CD4-positive, alpha-beta T cell treated with Interleukin-6 for 4 hours (primary cell): ENCODE results near the gene MEGF6.

Source experiments
- DNase-seq: peaks from one replicate; pipeline ENCODE4 v3.0.0-alpha.2; 2020; ENCODE audit warnings: mixed read lengths

Gene MEGF6

DNA sequence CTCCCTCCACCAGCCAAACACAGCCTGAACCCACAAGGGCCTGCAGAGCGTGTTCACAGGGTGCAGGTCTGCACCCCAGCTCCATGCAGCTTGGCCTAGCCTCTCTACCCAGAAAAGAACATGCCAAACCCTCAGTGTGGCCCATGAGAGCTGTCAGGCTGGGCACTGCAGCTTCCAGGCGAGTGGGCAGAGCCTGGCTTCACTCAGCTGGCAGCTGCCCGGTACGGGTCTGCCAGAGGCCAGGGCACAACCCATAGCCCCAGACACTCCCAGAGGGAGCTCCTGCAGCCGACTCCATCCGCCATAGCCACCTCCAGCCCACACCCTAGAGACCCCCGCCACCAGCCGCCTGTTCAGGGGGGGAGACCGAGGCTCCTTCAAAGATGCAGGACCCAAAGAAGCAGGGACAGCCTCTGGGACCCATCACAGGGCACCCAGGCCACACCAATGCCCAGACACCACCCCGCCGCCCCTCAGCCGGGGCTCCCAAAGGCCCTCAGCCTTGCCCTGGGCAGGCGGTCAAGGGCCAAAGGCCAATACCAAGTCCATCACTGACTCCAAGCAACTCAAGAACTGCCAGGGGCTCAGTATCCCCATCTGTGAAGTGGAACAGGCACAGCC is 42.4 kb downstream of the MEGF6 start:
- DNase-seq = no peak

DNA sequence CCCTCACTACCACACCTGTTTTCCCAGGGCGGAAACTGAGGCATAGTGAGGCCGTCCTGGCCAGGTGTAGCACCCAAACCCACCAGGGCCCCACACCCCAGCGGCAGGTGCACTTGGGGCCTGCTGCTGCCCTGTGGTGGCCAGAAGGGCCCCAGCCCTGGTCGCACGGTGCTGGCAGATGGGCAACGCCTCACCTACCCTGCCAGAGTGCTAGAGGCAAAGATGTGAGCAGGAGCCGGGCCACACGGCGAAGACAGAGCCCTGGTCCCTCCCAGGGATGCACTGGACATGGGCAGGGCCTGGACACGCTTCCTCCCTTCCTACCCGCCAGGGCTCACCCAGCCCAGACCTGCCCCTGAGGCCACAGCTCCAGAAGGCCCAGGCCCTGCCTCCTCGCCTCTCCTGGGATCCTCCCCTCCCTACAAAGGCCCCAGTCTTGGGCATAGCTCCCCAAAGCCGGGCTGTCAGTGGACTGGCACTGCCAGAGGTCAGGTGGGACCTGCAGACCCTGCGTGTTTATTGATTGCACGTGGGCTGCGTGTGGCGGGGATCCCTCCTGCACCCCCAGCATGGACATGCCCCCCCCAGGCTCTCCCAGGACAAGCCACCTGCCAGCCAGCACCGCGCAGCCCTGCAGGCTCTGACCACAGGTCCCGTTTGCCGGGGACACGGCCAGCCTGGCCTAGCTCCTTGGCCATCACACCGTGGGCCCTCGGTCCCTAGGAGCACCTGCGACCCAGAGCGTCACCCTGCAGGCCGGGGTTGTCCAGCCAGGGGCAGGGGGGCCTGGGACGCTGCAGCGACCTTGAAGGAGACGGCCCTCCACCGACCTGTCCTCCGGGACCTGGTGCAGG is 44.1 kb downstream of the MEGF6 start:
- no peak for DNase-seq

- DNase-seq = no peak
Measured at GRCh38 chr1:3566003-3566885, 45.1 kb downstream of the MEGF6 start.

DNA sequence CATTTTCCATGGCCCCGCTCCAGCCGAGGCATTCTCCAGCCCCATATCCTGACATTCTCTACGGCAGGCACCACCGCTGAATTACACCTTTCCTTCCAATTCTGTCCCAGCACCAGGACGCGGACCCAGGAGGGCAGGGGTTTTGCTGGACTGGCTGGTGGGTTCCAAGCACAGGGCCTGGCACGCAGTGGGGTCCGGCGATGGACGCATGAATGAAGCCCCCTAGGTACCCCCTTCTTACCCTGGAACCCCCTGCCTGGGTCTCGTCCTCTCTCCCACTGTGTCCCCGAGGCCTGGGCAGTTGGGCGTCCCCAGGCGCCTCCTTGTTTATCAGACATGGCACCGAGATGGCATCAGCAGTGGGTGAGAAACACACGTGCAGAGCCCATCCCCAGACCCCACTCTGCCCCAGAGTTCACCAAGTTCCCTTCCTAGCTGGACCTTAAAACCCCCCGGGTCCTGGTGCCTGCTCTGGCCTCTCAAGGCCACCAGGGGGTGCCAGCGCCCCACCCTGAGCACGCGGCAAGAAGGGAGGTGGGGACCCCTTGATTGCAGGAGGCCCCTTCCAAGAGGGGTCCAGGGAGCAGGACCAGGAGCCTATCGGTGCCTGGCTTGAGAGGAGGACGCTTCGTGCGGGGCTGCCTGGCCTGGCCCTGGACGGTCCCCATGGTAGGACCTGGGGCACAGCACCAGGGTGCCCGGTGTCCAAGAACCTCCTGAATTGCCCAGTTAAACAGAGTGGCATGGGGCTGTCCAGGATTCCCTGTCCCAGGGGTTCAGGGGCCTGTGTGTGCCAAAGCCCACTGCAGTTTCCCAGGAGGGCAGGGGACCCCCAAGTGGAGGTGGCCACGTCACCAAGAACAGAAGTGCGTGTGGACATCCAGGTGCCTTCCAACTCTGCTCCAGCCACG is 46.1 kb downstream of the MEGF6 start:
- peak; percentile 51 for DNase-seq

DNA sequence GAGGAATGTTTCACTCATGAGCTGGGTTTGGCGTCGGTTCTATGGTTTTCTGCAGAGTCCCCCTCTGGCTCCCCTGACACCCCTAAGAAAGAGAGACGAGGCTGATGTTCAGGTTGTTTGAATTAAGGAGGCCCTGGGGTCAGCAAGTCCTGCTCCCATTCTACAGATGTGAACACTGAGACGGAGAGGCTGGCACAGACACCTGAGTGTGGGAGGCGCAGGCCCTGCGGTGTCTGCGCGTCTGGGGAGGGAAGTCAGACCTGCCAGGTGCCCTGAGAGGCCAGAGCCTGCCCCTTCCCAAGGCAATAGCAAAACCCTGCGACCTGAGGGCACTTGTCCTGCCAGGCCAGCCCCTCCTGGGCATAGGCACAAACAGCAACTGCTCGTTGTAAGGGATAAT is 47.7 kb downstream of the MEGF6 start:
- DNase-seq = no peak

GRCh38 chr1:3563125-3563524 is 48.2 kb downstream of the MEGF6 start:
- DNase-seq = no peak

DNA sequence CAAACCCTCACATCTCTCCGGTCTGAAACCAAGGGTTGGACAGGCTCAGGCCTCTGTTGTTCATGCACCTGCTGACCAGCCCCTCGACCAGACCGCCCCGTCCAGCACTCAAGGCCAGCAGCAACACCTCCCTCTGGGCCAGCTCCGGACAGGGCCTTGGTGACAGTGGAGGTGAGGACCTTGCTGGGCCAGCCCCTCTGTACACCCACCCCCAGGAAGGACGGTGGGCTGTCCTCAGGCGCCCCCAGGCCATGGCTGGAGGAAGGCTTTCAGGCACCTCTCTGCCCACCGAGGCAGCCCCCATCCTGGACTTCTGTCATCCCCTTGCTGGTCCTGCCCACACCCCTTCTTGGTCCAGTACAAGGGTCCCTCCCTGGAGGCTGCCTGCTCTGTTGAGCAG is 48.6 kb downstream of the MEGF6 start:
- DNase-seq = no peak

- no peak for DNase-seq
Measured at GRCh38 chr1:3561702-3562101, 49.6 kb downstream of the MEGF6 start.

- no peak for DNase-seq
Measured at GRCh38 chr1:3560981-3561380, 50.3 kb downstream of the MEGF6 start.

GRCh38 chr1:3560251-3560871 is 50.9 kb downstream of the MEGF6 start:
- DNase-seq = no peak

DNA sequence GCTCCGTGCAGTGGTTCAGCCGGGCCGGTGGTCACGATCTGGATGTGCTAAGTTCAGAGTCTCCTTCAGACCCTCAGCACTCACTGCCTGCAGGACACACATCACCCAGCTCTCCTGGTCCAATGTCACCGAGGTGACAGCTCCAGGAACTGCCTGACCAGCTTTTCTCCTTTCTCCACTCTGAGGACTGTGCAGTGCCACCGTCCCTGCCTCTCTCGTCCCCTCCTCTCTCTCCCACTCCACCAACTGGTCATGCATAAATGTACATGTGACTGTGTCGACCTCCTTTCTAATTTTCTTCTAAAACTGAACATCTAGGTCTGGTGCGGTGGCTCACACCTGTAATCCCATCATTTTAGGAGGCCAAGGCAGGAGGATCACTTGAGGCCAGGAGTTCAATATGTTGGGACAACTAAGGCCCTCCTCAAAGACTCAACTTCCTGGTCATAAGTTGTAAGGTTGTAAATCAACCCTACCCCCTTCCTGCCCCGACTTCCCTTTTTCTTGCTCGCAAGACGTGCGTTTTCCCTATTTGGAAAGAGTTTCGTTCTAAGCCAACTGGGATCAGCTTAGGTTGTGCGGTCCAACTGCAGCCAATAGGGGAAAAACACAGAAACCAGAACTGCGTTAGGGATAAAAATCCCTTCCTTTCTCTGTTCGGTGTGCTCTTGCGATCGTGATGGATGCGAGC is 53.1 kb downstream of the MEGF6 start:
- DNase-seq = no peak

DNA sequence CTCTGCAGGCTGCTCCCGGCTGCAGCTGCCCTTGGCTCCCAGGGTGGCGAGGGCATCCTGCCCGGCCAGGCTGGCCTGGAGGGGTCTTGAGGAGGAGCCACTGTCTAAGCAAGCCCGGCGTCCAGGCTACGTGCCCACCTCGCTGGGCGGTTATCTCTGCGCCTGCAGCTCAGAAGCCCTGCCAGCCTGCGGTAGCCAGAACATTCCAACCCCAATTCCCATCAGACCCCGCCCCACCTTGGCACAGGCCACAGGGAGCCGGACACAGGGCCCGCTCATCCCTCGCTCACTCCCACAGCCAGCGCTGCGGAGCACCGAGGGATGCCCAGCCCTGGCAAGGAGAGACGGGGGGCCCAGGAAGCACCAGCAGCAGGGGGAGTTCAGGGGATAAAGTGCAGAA is 53.9 kb downstream of the MEGF6 start:
- no peak for DNase-seq

DNA sequence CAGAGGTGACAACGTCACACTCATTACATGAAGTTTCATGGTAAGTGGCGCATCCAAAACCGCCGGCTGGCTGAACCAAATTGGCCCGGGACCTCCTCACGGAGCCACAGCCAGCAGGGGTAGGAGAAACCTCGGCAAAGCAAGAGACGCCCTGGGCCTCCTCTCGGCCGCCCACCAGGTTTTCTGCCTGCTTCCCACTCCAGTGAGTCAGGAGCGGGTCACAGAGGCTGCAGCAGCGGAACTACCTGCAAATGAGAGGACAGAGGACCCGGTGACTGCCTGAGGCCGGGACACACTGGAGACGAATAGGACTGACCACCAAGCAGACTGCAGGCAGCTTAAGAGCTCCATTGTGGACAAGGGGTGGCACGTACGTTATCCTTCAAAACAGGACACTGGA is 55.0 kb downstream of the MEGF6 start:
- no peak for DNase-seq

DNA sequence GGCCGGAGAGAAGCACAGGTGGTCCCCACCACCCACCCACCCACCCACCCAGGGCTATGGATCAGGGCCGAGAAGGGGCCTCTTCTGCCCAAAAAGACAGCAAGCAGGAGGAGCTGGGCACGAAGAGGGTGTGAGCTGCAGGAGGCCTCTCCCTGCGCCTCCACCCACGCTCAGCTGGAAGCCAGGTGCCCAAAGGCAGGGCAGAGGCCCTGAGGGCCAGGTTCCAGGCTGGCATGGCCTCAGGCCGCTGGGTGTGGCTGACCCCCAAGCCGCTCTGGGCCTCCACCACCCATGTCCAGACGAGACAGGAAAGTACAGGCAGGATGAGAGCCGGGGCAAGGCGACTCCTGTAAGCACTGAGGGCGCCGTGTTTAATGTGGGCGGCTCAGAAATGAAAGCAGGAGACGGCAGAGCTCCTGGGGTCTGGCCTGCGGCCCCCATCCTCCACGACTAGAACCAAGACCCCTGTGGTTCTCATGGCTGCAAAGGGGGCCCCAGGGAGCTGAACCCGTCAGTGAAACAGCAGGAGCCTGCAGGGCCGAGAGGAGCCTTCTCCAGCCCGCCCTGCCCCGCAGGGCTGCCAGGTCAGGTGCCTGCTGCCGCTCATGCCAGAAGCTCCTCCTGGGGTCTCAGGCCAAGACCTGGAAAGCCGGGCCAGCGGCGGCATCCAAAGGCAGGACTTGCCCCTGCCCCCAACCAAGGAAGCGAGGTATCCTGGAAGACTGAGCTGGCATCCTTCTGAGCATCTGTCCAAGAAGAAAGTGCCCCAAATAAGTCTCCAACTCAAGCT is 56.0 kb downstream of the MEGF6 start:
- DNase-seq = no peak

- no peak for DNase-seq
Measured at GRCh38 chr1:3553940-3554223, 57.4 kb downstream of the MEGF6 start.

GRCh38 chr1:3553166-3553939 is 58.0 kb downstream of the MEGF6 start:
- no peak for DNase-seq

- DNase-seq = no peak
Measured at GRCh38 chr1:3552751-3553150, 58.6 kb downstream of the MEGF6 start.

DNA sequence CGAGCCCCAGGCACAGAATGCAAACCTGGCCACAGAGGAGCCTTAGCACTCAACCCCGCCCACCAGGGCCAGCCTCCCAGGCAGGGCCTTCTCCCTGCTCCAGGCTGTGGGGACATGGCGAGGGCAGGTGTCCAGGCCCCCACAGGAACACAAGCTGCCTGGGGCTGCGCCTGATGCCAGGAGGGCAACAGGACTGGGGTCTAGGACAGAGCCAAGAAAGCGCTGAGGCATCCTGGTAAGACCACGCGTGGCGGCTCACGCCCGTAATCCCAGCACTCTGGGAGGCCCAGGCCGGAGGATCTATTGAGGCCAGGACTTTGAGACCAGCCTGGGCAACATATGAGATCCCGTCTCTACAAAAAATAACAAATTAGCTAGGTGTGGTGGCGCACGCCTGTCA is 59.1 kb downstream of the MEGF6 start:
- DNase-seq = no peak

GRCh38 chr1:3551711-3552110 is 59.6 kb downstream of the MEGF6 start:
- DNase-seq = no peak

- DNase-seq = no peak
Measured at GRCh38 chr1:3551290-3551678, 60.0 kb downstream of the MEGF6 start.
